ENCODE measurements around the gene NHERF1.

NHERF1 gene

DNA sequence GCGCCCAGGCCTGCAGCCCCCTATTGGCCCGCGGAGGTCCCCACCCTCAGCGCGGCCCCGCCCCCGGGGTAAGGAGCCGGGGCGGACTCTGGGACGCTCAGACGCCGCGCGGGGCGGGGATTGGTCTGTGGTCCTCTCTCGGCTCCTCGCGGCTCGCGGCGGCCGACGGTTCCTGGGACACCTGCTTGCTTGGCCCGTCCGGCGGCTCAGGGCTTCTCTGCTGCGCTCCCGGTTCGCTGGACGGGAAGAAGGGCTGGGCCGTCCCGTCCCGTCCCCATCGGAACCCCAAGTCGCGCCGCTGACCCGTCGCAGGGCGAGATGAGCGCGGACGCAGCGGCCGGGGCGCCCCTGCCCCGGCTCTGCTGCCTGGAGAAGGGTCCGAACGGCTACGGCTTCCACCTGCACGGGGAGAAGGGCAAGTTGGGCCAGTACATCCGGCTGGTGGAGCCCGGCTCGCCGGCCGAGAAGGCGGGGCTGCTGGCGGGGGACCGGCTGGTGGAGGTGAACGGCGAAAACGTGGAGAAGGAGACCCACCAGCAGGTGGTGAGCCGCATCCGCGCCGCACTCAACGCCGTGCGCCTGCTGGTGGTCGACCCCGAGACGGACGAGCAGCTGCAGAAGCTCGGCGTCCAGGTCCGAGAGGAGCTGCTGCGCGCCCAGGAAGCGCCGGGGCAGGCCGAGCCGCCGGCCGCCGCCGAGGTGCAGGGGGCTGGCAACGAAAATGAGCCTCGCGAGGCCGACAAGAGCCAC, at the start of gene NHERF1:
Gene NHERF1 (plus strand): TSS at position 100 of the 750 bp plus-strand sequence. CDS start 219 bp downstream, at position 319.
- DNase-seq, result peak; percentile 84 to 92 (median 86)

DNA sequence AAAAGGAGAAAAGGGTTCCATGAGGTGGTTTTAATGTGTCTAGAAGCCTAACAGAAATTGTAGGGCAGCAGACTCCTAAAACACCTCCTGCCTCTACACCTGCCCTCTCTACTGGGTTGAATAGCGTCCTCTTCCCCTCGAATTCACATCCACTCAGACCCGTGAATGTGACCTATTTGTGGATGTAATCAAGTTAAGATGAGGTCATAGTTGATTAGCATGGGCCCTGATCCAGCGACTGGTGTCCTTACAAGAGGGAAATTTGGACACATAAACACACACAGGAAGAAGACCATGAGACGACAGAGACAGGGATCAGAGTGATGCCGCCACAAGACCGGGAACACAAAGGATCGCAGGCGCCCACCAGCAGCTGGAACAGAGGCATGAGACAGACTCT, 49.2 kb upstream of the NHERF1 start:
- no peak for DNase-seq

DNA sequence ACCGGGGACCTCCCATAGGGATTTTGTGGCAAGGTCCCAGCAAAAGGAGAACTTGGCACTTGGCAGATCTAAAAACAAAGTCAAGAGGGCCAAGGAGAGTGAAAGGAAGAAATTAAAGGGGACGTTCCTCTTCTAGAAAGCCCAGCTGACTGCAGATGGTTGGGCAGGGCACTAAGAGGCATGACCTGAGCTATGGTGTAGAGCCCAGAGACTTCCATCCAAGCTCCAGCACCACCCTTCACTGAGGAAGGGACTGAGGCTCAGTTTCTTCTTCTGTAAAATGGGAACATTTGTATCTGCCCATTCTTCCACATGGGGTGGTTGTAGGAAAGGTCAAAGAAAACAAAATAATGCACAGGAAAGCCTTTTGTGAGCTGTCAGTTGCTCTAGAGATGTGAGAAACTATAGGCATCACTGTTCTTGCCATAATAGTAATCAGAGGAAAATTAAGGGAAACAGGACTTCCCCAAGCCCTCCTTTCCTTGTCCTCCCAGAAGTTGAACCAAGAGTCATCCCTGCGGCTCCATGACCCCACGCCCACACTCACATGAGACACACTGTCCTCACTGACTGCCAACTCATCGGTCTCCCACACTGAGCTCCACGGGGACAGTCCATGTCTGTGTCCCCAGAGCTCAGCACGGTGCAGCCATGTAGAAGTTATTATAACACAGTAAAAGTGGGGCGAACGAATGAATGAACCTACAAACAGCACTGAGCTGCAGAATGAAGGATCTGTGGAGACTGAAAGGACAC, 46.1 kb upstream of the NHERF1 start:
- DNase-seq, result no peak

- no peak for DNase-seq
Measured at GRCh38 chr17:74703311-74703710, 45.1 kb upstream of the NHERF1 start.

DNA sequence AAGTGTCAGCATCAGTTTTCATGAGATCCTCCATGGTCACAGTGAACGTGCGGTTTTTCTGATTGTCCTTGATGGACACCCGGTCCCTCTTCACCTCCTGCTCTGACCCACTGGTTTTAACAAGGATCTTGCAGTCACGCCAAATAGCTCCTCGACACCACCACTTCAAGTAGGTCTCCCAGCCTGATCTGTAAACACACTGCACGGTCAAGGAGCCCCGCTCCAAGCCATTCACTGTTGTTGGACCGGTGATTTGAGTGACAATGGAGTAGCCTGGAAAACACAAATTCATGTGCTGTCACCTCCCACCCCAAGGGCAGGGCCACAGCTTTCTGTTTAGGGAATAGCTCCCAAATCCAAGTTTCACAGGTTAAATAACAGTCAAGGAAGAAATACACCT, 43.9 kb upstream of the NHERF1 start:
- DNase-seq, result no peak

GRCh38 chr17:74711058-74711824, 37.2 kb upstream of the NHERF1 start:
- DNase-seq, result no peak

DNA sequence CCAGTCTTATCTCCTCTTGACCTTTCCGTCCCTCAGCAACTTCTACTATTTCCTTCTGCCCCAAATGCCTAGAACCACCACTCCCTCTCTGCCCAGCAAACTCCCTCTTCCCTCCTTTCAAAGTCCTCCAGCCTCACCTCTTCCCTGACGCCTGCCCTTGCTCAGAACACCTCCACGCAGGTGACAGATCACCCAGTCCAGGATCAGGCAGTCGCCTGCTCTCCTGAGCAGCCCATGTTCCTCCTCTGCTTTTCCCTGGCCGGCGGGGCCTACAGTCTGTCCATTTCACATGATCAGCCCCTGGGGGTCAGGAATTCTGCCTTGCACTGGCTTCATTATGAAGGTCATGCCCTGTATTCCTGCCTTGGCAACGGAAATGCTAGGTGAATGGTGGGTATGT, 36.1 kb upstream of the NHERF1 start:
- DNase-seq, result no peak

GRCh38 chr17:74712756-74713155, 35.7 kb upstream of the NHERF1 start, which contains the start of gene CD300LF:
TSS of gene CD300LF (minus strand) at chr17:74712923. CDS start at chr17:74712866, 57 bp downstream.
- no peak for DNase-seq

DNA sequence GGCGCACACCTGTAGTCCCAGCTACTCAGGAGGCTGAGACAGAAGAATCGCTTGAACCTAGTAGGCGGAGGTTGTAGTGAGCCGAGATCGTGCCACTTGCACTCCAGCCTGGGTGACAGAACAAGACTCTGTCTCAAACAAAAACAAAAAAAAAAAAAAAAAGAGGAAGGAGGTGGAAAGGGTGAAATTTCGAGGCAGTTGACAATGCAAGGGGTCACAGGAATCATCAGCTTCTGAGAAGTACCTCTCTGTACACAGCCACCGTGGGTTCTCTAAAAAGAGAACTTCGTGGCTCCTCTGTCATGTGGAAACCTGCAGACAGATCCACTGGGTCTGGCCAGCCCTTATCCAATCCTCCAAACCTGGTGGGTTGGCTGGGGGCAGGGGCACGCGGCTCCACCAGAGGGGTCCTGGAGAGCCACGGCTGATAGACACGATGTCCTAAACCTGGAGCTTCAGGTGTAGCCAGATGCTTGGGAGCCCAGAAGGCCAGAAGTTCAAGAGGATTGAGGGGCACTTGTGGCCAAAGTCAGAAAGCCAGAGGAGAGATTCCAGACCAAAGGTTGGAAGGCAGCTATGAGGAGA, 35.2 kb upstream of the NHERF1 start:
- DNase-seq, result no peak

DNA sequence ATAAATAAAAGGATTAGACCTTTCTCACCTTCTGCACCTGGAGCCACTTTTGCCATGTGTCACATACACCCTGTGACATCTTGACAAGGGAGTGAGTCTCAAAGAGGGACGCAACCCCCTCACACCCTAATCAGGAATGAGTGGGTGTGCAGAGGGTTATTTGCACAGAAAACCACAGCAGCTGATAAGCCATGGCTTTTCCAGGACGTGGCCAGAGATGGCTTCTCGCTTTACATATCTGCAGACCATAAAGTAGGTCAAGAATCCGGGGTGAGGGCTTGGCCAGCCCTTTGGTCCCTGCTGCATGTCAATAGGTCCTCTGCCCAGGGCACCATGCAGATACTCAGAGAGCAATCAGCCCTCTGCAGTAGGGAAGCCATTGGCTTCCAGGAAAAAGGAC, 33.3 kb upstream of the NHERF1 start:
- DNase-seq, result no peak

DNA sequence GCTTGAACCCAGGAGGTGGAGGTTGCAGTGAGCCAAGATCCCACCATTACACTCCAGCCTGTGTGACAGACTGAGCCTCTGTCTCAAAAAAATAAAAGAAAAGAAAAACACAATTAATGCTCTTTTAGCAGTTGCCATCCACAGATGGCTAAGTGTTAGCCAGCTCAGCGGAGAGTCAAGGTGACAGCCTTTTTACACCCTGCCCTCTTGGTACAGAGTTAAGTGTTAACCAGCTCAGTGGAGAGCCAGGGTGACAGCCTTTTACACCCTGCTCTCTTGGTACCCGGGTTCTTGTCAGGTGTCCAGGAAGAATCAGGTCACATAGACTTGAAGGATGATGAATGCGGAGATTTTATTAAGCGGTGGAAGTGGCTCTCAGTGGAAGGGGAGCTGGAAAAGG, 27.9 kb upstream of the NHERF1 start:
- no peak for DNase-seq

DNA sequence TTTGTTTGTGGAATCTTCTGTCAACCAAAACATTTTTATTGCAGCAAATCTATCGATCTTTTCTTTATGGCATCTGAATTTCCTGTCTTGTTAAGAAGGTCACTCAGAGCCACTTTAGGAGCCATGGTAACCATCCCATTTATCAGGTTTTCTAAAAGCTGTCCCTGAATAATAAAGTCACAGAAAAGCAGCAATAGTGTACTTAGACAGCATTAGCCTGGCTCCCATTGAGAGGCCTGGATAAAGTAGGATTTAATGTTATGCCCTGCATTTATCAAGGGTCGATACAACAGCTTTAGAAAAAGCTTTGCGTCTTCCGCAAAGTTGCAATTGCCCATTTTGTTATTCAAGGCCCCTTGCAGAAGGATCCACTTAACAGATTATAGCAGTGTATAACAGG, 25.6 kb upstream of the NHERF1 start:
- DNase-seq, result no peak

DNA sequence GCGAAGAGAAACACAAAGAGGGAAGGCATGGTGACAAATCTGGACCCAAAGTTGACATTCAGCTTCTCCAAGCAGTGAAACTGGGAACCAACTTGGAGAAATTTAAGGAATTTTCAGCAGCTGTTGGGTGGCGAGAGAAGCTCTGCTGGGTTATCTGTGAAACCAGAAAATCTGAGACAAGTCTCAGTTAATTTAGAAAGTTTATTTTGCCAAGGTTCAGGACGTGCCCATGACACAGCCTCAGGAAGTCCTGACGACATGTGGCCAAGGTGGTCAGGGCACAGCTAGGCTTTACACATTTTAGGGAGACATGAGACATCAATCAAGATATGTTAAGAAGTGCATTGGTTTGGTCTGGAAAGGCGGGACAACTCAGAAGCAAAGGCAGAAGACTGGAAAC, 24.5 kb upstream of the NHERF1 start:
- DNase-seq, result no peak

GRCh38 chr17:74725111-74725510, 23.3 kb upstream of the NHERF1 start:
- no peak for DNase-seq

GRCh38 chr17:74728033-74728701, 20.3 kb upstream of the NHERF1 start:
- no peak for DNase-seq

GRCh38 chr17:74728702-74729075, 19.7 kb upstream of the NHERF1 start:
- no peak for DNase-seq

GRCh38 chr17:74729368-74729767, 19.1 kb upstream of the NHERF1 start:
- DNase-seq, result no peak

DNA sequence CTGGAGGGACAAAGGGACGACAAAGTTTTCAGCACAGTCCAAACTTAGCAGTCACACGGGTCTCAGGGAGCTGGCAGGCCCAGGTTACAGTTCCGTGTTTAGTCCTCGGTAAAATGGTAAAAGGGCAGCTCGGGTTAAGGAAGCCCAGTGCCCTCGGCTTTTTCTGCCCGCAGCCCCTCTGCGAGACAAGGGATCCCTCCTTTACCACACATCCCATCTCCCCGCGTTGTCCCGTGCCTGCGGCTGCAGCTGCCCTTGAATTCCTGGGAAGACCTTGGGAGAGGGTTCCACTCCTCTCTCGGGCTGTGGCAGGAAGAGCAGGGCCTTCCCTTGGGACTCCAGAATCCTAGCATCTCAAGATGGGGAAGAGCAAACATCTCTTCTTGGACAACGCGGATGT, 18.6 kb upstream of the NHERF1 start:
- DNase-seq, result no peak

- no peak for DNase-seq
Measured at GRCh38 chr17:74730491-74731346, 17.7 kb upstream of the NHERF1 start.

DNA sequence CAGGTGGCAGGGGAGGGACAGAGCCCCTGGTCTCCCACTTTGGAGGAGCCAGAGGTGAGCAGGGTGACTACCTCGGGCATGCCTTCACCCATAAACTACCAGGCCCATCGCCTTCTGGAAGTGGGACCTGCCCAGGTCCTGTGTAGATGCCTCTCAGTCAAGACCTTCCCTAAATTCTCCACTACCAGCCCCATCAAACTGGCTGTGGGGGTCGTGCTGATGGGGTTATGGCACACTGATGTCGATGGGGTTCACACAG, 17.2 kb upstream of the NHERF1 start:
- DNase-seq, result no peak

DNA sequence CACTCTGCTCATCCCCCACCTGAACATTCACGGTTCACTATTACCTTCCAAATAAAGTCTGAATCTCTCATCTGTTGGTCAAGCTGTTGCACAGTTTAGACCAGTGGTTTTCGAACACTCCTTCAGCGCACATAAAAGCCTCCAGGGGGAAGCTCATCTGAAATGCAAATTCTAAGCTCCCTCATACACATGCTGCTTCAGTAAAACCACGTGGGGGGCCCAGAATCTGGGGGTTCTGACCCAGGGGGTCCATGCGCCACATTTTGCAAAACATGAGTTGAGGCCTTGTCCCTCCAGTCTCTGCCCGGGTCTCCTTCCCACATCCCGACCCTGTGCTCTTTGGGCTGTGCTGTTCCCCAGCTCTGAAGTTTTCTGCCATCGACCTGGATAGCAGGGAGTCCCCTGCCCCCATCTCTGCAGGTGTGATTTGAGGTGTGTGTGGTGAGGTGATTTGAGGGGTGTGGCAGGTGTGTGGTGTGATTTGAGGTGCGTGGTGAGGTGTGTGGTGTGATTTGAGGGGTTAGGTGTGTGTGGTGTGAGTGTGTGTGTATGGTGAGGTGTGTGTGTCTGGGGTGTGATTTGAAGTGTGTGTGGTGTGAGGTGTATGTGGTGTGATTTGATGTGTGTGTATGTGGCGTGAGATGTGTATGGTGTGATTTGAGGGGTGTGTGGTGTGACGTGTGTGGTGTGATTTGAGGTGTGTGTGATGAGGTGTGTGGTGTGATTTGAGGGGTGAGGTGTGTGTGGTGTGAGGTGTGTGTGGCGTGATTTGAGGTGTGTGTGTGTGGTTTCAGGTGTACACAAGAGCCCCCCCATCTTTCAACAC, 16.2 kb upstream of the NHERF1 start:
- DNase-seq, result no peak
